ENCODE data around the gene ABCC3.

Gene ABCC3

GRCh38 chr17:50661348-50661747 lies 26.7 kb downstream of the ABCC3 start:
- 68 to 81% methylated on average over 4 of the region's 5 CpGs for WGBS, 2 experiments (ENCODE audit: insufficient coverage in 2 of 2)
- Histone ChIP-seq H3K27ac (ENCODE audit: low read depth, low read length, severe bottlenecking) (peak overlapping the region; percentile 83), H3K9me3 (ENCODE audit: control insufficient read depth, low read length) (no peaks in the 10 kb centered on the region), H3K4me3 (ENCODE audit: extremely low read depth, insufficient read depth, low read length, poor library complexity, severe bottlenecking) (no peak overlapping the region), H3K4me1 (ENCODE audit: control insufficient read depth, insufficient read depth, low read length, poor library complexity, severe bottlenecking) (peaks cover 27% of the 10 kb centered on the region), H3K36me3 (ENCODE audit: control insufficient read depth, insufficient read depth, low read length) (no peaks in the 10 kb centered on the region)

- no peak overlapping the region for H3K4me3 ChIP-seq (ENCODE audit: extremely low read depth, insufficient read depth, low read length, poor library complexity, severe bottlenecking)
- WGBS, 2 experiments (ENCODE audit: insufficient coverage in 2 of 2): 62 to 66% methylated on average over 9 of the region's 9 CpGs
Measured at GRCh38 chr17:50661795-50662391, 27.2 kb downstream of the ABCC3 start.

GRCh38 chr17:50662632-50663225 lies 28.0 kb downstream of the ABCC3 start:
- H3K4me1 ChIP-seq (ENCODE audit: control insufficient read depth, insufficient read depth, low read length, poor library complexity, severe bottlenecking): peaks cover 28% of the 10 kb centered on the region
- H3K9me3 ChIP-seq (ENCODE audit: control insufficient read depth, low read length): no peaks in the 10 kb centered on the region
- no peak overlapping the region for H3K4me3 ChIP-seq (ENCODE audit: extremely low read depth, insufficient read depth, low read length, poor library complexity, severe bottlenecking)
- 94 to 95% methylated on average over 7 to 8 of the region's 9 CpGs for WGBS, 2 experiments (ENCODE audit: insufficient coverage in 2 of 2)
- no peaks in the 10 kb centered on the region for H3K36me3 ChIP-seq (ENCODE audit: control insufficient read depth, insufficient read depth, low read length)
- H3K27ac ChIP-seq (ENCODE audit: low read depth, low read length, severe bottlenecking): no peak overlapping the region

More at GRCh38 chr17:50661795-50662391, 27.2 kb downstream of the ABCC3 start:
- peaks cover 27% of the 10 kb centered on the region for H3K4me1 ChIP-seq (ENCODE audit: control insufficient read depth, insufficient read depth, low read length, poor library complexity, severe bottlenecking)
- H3K36me3 ChIP-seq (ENCODE audit: control insufficient read depth, insufficient read depth, low read length): no peaks in the 10 kb centered on the region
- peak overlapping the region; percentile 83 for H3K27ac ChIP-seq (ENCODE audit: low read depth, low read length, severe bottlenecking)
- no peaks in the 10 kb centered on the region for H3K9me3 ChIP-seq (ENCODE audit: control insufficient read depth, low read length)

- 93 to 95% methylated on average over 8 to 9 of the region's 10 CpGs for WGBS, 2 experiments (ENCODE audit: insufficient coverage in 2 of 2)
- peaks cover 39% of the 10 kb centered on the region for H3K4me1 ChIP-seq (ENCODE audit: control insufficient read depth, insufficient read depth, low read length, poor library complexity, severe bottlenecking)
- no peaks in the 10 kb centered on the region for H3K9me3 ChIP-seq (ENCODE audit: control insufficient read depth, low read length)
- no peaks in the 10 kb centered on the region for H3K36me3 ChIP-seq (ENCODE audit: control insufficient read depth, insufficient read depth, low read length)
- no peak overlapping the region for H3K4me3 ChIP-seq (ENCODE audit: extremely low read depth, insufficient read depth, low read length, poor library complexity, severe bottlenecking)
- H3K27ac ChIP-seq (ENCODE audit: low read depth, low read length, severe bottlenecking): no peak overlapping the region
Measured at GRCh38 chr17:50663812-50664374, 29.2 kb downstream of the ABCC3 start.

GRCh38 chr17:50664788-50665458 lies 30.2 kb downstream of the ABCC3 start:
- Histone ChIP-seq H3K4me1 (ENCODE audit: control insufficient read depth, insufficient read depth, low read length, poor library complexity, severe bottlenecking) (peaks cover 37% of the 10 kb centered on the region), H3K36me3 (ENCODE audit: control insufficient read depth, insufficient read depth, low read length) (no peaks in the 10 kb centered on the region), H3K27ac (ENCODE audit: low read depth, low read length, severe bottlenecking) (no peak overlapping the region), H3K4me3 (ENCODE audit: extremely low read depth, insufficient read depth, low read length, poor library complexity, severe bottlenecking) (no peak overlapping the region), H3K9me3 (ENCODE audit: control insufficient read depth, low read length) (no peaks in the 10 kb centered on the region)
- 93 to 97% methylated on average over 12 of the region's 12 CpGs for WGBS, 2 experiments (ENCODE audit: insufficient coverage in 2 of 2)

GRCh38 chr17:50665838-50666237 lies 31.2 kb downstream of the ABCC3 start:
- 74 to 97% methylated on average over 4 to 5 of the region's 5 CpGs for WGBS, 2 experiments (ENCODE audit: insufficient coverage in 2 of 2)
- Histone ChIP-seq H3K4me3 (ENCODE audit: extremely low read depth, insufficient read depth, low read length, poor library complexity, severe bottlenecking) (no peak overlapping the region), H3K4me1 (ENCODE audit: control insufficient read depth, insufficient read depth, low read length, poor library complexity, severe bottlenecking) (peaks cover 32% of the 10 kb centered on the region), H3K9me3 (ENCODE audit: control insufficient read depth, low read length) (no peaks in the 10 kb centered on the region), H3K36me3 (ENCODE audit: control insufficient read depth, insufficient read depth, low read length) (no peaks in the 10 kb centered on the region), H3K27ac (ENCODE audit: low read depth, low read length, severe bottlenecking) (no peak overlapping the region)

GRCh38 chr17:50666316-50666715 lies 31.6 kb downstream of the ABCC3 start:
- 96% methylated on average over 6 to 8 of the region's 8 CpGs for WGBS, 2 experiments (ENCODE audit: insufficient coverage in 2 of 2)
- Histone ChIP-seq H3K9me3 (ENCODE audit: control insufficient read depth, low read length) (no peaks in the 10 kb centered on the region), H3K4me1 (ENCODE audit: control insufficient read depth, insufficient read depth, low read length, poor library complexity, severe bottlenecking) (peaks cover 28% of the 10 kb centered on the region), H3K4me3 (ENCODE audit: extremely low read depth, insufficient read depth, low read length, poor library complexity, severe bottlenecking) (no peak overlapping the region), H3K36me3 (ENCODE audit: control insufficient read depth, insufficient read depth, low read length) (no peaks in the 10 kb centered on the region), H3K27ac (ENCODE audit: low read depth, low read length, severe bottlenecking) (no peak overlapping the region)

- WGBS, 2 experiments (ENCODE audit: insufficient coverage in 2 of 2): 92 to 94% methylated on average over 9 of the region's 14 CpGs
- Histone ChIP-seq H3K36me3 (ENCODE audit: control insufficient read depth, insufficient read depth, low read length) (no peaks in the 10 kb centered on the region), H3K4me1 (ENCODE audit: control insufficient read depth, insufficient read depth, low read length, poor library complexity, severe bottlenecking) (peaks cover 17% of the 10 kb centered on the region), H3K27ac (ENCODE audit: low read depth, low read length, severe bottlenecking) (no peak overlapping the region), H3K4me3 (ENCODE audit: extremely low read depth, insufficient read depth, low read length, poor library complexity, severe bottlenecking) (no peak overlapping the region), H3K9me3 (ENCODE audit: control insufficient read depth, low read length) (no peaks in the 10 kb centered on the region)
Measured at GRCh38 chr17:50667259-50668024, 32.8 kb downstream of the ABCC3 start.

GRCh38 chr17:50668025-50668837 lies 33.5 kb downstream of the ABCC3 start:
- Histone ChIP-seq H3K27ac (ENCODE audit: low read depth, low read length, severe bottlenecking) (peak overlapping the region; percentile 23), H3K4me3 (ENCODE audit: extremely low read depth, insufficient read depth, low read length, poor library complexity, severe bottlenecking) (peak overlapping the region; percentile 2), H3K9me3 (ENCODE audit: control insufficient read depth, low read length) (no peaks in the 10 kb centered on the region), H3K4me1 (ENCODE audit: control insufficient read depth, insufficient read depth, low read length, poor library complexity, severe bottlenecking) (peaks cover 16% of the 10 kb centered on the region), H3K36me3 (ENCODE audit: control insufficient read depth, insufficient read depth, low read length) (no peaks in the 10 kb centered on the region)
- 46 to 53% methylated on average over 6 of the region's 8 CpGs for WGBS, 2 experiments (ENCODE audit: insufficient coverage in 2 of 2)

Data from mesodermal cell (in vitro differentiated cells).